T47D (cell line): ENCODE results near the gene PTN.

Experiments used
- DNase-seq, 2 experiments: peaks; one replicate each; pipeline versions ENCODE4 v3.0.0 to v3.0.0-alpha.2; 2011 to 2012; ENCODE audit warnings: low read depth in 1 of 2, low spot score in 1 of 2
- JUND ChIP-seq: IDR thresholded peaks from 2 replicates; pipeline ENCODE4 v1.6.1; 2012; ENCODE audit warnings: low read depth
- in situ Hi-C: cut with HindIII; loops from 2 replicates; pipeline ENCODE4 v1.10.0; 2016; ENCODE audit warnings: low sequenced_read_pairs, low pct_unique_long_range_greater_than_20kb

The PTN gene

GRCh38 chr7:137345799-137346449, 2.4 kb upstream of the PTN start:
- DNase-seq, result no peak
- in situ Hi-C loops, result no loop called here
- TF ChIP-seq JUND, result no peak

GRCh38 chr7:137342828-137343261, 688 bp downstream of the PTN start:
- DNase-seq, result no peak
- TF ChIP-seq JUND, result no peak
- in situ Hi-C loops, result no loop called here

- in situ Hi-C loops, result no loop called here
- DNase-seq, result no peak
- TF ChIP-seq JUND, result no peak
Measured at GRCh38 chr7:137342265-137342664, 1.3 kb downstream of the PTN start.

GRCh38 chr7:137337902-137338301, 5.6 kb downstream of the PTN start:
- no peak for TF ChIP-seq JUND
- in situ Hi-C loops, result no loop called here
- peak in 1 of 2 experiments; percentile 60 for DNase-seq

GRCh38 chr7:137335814-137336213, 7.7 kb downstream of the PTN start:
- DNase-seq, result no peak
- in situ Hi-C loops, result no loop called here
- no peak for TF ChIP-seq JUND

GRCh38 chr7:137331378-137331777, 12.2 kb downstream of the PTN start:
- in situ Hi-C loops, result no loop called here
- no peak for DNase-seq
- TF ChIP-seq JUND, result no peak

- in situ Hi-C loops, result no loop called here
- DNase-seq, result no peak
- no peak for TF ChIP-seq JUND
Measured at GRCh38 chr7:137329411-137329810, 14.1 kb downstream of the PTN start.

GRCh38 chr7:137328373-137329120, 15.0 kb downstream of the PTN start:
- no peak for DNase-seq
- TF ChIP-seq JUND, result no peak
- in situ Hi-C loops, result no loop called here

DNA sequence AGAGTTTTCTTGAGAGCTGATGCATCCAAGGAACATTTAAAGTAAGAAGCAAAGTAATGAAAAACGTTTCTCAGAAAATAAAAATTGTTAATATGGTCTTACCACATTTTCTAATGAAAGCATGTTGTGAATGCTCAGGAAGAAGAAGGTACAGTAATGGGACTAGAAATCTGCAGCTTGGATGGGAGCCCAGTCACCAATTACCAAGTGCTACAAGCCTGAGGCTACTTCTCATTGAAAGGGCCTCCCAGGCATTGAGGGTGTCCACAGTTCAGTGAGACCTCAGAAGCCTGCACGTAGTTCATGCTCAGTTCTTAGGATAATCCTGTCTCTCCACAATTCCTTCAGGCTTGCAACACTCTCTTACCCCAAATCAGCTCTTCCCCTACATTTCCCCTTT, 17.6 kb downstream of the PTN start:
- in situ Hi-C loops, result no loop called here
- TF ChIP-seq JUND, result no peak
- no peak for DNase-seq

- in situ Hi-C loops, result no loop called here
- no peak for DNase-seq
- no peak for TF ChIP-seq JUND
Measured at GRCh38 chr7:137324796-137325696, 18.5 kb downstream of the PTN start.

DNA sequence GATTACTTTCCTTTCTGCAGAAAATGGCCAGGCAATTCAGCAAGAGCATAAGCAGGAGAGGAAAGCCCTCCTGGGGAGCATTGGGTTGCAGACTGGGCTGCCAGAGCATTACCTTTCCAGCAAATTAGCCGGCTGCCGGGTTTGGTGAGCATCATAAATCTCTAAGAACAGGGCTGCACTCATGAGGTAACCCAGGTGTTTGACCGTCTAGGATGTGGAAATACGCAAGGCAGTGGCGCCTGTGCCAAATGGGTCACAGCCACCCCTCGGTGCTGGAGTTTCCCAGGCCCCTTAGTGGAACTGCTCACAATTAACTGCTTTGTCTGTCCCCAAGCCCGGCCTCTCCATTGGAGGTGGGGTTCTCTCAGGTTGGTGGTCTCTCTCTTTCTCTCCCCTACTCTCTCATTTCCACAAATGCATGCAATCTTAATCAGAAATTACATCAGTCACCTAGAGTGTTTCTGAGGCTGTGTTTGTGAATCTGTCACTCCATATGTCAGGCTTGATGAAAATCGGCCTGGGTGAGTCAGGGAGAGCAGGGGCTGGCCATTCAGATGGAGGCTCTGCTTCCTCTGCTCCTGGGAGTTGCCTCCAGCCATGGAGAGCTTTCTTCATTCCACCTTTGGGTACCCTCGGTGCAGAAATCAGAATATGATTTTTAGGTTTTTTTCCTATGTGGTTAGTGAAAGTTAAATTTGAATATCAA, 26.7 kb downstream of the PTN start:
- no peak for TF ChIP-seq JUND
- peak in 1 of 2 experiments; percentile 6 for DNase-seq
- in situ Hi-C loops, result no loop called here

DNA sequence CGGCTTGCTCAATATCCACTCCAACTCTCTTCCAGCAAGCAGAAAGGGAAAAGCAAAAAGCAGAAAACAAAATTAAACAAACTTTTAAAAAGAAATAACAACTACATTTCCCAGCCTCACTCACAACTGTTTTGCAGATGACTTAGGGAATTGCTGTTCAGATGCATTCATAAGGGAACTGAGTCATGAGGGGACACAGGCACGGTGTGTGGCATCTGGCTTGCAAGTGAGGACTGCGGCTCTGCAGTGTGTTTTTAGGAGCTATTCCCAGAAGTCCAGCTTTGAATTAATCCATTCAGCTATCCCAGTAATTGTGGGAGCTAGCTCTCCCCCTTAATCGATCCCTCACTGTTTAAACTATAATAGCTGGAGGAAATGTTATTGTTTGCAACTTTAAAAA, 30.3 kb downstream of the PTN start:
- DNase-seq, result no peak
- no peak for TF ChIP-seq JUND
- in situ Hi-C loops, result no loop called here
